Measurements from ENCODE around the gene GRIFIN.

Gene GRIFIN

DNA sequence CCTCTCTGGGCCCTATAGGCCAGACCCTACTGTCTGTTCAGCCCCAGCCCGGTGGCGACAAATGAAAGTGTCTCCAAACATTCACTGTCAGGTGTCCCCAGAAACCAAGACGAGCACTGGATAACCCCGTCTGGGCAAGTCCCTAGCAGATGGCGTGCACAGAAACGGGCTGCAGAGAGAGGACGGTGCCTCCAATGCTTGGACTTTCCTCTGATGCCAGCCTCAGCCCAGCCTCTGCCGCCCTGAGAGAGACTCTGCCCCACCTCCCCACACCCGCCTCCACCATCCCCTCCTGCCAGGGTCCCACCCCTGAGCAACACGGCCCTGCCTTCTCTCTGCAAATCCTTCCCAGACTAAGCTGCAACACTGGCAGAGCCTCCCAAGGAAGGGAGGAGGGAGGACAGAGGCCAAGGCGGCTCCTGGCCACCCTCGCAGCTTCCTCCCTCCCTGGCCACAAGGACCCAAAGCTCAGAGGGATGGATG is 36.0 kb upstream of the GRIFIN start:
- DNase-seq = peak; percentile 55

DNA sequence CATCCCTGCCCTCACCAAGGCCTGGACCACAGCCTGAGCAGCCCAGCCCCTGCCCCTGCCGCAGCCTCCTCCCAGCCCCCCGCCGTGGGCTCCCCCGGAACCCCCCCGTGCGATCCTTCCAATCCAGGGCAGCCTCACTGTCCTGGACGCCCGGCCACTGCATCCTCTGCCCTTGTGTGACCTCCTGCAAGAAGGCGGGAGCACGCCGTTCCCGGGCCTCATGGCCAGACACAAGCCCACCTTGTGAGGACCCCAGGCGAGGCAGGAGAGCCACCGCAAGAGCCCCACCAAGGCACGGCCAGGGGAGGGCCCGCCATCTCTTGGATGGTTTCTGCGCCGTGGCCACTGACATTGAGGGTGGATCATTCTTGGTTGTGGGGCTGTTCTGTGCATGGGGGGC is 35.6 kb upstream of the GRIFIN start:
- DNase-seq = no peak

DNA sequence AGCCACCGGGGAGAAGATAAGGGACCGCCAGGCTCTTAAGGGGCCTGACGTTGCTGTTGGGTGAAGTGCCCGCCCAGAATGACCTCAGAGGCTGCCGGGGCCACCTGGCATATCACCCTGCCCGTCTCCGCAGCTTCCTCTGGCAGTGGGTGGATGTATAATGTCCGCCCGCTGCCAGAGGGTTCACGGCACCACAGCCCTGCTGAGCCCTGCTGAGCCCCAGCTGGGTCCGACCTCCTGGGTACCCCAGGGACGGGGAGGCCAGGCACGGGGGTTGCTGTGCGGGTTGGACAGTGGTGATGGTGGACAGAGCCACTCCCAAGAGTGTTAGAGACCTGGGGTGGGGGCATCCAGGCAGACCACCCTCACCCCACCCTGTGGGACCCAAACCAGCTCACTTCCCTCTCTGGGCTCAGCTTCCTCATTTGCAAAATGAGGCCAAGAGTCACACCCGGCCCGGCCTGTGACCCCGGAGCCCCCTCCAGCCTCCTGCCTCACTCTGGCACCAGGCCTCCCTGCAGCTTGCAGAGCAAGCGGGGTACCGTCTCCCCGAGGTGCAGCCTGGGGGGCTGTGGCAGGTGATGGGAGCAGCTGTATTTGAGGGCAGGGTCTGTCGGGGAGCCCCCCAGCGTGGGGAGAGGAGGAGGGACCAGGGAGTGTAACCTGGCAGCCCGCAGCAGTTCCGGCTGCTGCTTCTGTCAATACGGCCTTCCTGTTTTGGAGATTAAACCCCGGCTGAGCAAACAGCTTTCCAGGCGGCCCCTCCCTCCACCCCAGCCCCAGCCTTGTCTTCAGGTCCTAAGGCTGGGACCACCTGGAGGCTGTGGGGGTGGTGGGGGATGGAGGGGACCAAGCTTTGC is 34.9 kb upstream of the GRIFIN start:
- peak; percentile 81 for DNase-seq

DNA sequence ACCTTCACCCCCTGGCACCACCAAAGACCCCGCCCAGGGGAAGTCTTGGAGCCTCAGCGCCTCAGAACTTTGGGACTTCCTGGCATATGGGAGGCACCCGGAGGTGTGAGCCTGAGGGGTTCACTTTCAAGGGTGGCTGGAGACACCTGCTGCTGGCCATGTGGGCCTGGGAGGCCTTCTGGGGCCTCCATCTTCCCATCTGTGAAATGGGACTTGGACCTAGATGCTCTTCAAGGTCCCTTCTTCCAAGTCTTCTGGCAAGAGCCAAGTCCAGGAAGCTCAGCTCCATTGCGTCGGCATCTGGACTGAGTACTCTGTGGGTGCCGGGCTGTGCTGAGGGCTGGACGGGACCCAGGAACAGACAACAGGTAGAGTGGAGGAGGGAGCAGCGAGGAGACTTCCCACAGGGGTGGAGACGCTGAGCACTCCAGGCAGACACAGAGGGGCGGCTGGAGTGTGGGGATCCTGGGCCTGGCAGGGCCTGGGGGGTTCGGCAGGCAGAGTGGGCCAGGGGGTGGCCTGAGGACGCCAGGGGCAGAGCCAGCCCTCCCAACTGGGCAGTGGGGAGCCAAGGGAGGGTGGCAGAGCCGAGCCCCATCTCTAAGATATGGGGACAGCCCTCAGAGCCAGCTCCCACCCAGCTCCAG is 34.1 kb upstream of the GRIFIN start:
- DNase-seq = no peak

DNA sequence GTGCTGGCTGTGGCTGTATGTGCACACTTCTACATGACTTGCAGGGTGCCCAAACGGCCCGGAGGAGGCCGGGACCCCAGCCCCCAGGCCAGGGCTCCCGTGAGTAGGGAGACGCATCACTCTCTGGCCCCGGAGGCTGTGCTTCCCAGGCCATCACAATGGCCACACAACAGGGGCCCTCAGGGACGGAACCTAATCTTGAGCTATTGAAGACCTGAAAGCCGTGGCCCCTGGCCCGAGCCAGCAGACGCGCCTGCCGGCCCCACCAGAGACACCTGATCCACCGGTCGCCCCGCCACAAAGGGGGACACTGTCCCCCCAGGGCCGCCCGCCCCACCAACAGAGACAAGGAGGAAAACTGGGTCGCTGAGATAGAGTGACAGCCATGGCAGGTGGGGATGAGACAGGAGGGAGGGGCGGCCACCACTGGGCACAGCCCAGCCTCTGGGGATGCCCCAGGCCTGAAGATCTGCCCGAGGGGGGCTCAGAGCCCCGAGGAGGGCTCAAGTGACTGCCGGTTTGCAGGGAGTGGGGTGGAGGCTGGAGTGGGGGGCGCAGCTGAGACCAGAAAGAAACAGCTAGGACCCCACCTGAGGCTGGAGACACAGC is 33.2 kb upstream of the GRIFIN start:
- DNase-seq = no peak

DNA sequence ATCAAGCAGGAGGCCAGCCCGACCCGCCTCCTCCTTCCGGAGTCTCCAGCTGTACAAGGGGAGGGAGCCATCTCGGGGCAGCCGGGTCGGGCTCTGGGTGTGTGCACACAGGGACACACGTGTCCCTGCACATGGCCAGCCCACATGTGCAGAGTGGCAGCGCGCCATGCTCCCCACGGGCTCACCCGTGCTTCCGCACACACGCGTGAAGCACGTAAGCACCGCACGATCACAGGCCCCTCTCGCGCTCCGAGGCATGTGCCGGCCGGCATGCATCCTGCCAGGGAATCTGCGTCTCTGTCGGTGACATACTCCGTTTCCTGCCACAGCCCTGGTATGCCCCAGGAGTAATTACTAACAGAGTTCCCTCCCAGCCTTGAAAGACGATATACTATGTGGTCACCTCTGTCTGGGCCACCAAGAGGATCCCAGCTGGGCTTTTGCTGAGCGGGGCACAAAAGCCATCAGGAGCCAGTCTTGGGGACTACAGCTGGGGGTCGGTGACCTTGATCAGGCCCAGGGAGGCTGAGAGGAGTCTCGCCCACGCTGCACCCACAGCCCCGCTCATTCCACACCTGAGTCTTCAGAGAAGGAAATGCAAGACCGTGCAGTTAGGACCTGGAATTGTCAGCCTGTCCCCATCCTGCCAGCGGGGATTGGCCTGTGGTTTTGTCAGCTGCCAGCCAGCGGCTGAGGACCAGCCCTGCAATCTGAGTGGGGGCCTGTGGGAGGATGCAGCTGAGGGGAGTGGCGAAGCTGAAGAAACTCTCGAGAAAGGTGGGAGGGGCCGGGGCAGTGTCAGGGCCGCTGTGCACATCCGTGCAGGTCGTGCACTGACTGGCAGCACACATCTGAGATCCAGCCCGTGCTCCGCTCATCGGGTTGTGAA is 32.4 kb upstream of the GRIFIN start:
- peak; percentile 85 for DNase-seq

DNA sequence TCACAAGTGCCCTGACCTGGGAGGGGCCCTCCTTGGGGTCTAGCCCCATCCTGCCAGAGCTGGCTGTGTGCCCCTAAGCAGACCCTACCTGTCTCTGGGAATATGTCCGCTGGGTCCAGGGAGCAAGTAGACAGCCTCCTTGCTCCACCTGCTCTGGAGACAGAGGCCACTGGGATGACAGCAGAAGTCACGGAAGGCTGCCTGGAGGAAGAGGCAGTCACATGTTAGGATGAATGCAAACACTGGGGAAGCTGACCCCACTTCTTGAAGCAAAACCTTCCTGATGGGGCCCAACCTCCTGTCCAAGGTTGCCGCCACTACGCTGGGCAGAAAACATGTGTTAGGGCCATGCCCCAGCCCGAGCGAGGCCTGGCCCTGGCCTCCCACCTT is 31.7 kb upstream of the GRIFIN start:
- no peak for DNase-seq

DNA sequence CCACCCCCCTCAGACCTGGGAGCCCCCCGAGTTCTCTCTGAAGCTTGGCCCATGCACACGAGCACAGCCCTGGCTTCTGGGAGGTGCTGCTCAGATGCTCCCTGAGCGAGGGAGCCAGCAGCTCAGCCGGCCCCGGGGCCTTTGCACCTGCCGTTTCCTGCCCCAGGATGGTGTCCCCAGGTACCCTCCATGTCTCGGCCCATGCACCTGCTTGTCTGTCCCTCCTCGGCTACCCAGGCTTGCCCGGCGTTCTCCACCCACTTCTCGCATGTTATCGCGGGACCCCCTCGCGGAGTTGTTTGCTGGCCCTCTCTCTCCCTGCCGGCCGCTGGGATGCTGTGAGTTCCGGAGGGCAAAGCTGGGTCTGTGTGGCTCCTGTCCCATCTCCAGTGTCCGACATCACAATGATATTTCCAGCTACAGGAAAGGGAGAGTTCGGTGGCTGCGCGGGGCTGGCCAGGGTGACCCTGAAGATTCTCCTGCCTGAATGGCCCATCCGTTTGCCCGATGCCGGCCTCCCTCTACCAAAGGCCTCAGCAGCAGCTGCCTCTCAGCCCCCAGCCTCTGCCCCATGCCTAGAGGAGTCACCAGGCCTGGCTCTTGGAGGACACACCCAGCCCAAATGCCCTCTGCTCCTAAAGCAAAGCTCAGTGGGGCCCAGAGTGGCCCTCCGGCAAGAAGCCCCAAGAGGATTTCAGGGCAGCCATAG is 31.2 kb upstream of the GRIFIN start:
- DNase-seq = no peak

DNA sequence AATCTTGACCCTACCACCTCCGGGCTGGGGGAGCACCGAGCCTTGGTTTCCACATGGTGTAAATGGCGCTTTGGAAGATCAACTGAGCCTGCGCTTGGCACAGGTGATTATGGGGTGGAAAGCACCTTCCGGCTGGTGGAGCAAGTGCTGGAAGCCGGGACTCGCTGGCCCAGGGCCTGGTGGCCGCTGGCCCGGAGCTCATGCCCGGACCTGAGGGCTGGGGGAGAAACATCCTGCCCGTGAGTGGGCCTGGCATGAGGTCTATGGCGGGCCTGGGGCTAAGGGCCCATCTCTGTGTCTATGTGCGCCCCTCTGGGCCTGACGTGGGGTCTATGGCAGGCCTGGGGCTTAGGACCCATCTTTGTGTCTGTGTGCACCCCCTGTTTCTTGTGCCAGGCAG is 29.2 kb upstream of the GRIFIN start:
- DNase-seq = no peak

DNA sequence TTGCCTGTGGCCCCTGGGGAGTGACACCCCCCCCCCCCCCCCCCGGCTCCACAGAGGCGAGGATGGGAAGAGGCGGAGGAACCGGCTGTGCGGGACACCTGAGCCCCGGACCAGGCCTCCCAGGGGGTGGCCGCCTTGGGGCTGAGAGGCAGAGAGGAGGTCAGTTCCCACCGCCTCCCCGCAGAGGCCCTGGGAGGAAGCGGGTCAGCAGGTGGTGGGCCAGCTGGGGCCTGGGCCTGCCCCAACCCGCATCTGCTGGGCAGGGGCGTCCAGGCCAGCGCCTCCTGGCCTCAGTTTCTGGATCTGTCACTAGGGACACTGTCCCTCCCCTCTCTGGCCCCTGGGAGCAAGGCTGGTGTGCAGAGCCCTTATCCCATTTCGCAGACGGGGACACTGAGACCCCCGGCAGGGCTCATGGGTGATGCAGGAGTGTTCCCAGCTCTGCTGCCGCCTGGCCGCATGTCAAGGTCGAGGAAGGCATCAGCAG is 28.7 kb upstream of the GRIFIN start:
- no peak for DNase-seq

DNA sequence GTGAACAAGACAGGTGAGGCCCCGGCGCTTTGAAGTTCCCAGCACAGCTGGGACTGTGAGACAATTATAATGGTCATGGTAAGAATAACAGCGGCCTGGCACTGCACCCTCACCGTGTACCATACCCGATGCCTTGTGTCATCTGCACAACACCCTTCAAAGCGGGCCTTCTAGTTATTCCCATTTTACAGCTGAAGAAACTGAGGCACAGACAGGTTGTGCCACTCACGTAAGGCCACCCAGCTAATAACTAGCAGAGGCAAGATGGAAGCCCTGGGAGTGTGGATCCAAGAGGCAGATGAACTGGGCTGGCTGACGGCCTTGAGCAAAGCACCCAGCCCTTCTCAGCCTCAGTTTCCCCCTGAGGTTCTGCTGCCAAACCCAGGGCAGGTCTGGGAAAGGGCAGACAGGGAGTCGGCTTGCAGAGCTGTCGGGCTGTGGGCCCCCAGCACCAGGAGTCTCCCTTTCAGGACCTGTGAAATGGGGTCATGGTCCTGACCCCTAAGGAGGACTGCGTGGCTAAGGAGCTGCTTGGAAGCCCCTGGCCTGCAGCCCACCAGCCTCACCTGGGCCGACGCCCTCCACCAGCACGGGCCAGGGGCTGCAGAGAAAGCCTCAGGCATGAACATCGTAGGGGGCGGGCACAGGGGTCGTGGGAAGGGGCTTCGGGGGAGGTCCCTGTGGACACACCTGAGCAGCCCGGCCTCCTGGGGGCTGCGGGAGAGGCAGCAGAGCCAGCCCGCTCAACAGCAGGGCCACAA is 28.1 kb upstream of the GRIFIN start:
- DNase-seq = no peak

DNA sequence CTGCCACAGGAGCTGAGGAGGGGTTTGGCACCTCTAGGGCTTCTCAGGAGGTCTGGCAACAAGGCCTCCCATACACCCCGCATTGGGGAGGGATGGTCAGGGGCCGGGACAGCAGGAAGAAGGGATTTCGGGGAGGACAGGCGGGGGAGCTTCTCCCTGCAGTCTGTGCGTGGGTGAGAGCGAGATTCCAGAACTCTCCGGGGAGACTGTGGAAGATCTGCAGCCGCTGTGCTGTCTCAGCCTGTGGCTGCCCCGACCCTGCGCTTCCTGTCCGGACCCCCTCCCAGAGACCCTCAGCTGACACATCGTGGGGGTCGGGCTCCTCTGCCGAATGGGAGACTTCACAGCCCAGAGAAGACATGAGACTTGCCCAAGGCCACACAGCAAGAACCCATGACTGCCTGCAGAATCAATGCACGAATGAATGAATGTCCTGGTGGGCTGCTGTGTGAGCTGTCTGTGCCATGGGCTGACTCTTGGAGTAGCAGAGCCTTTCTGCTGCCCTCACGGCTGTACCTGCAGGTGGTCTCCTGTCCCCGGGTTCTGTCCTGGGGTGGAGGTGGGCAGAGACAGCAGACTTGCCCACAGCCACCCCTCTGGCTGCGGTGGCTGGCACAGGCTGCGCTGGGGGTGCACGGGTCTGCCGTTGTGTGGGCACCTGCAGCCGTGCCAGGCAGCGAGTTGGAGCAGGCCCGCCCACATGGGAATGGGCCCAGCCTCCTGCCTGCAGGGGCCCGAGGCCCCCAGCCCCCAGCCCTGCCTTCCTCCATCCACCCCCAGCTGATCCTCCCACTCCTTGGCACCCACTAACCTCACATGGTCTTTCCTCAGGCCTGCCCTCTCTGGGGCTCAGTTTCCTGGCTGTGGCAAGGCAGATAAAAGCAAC is 27.1 kb upstream of the GRIFIN start:
- DNase-seq = no peak

DNA sequence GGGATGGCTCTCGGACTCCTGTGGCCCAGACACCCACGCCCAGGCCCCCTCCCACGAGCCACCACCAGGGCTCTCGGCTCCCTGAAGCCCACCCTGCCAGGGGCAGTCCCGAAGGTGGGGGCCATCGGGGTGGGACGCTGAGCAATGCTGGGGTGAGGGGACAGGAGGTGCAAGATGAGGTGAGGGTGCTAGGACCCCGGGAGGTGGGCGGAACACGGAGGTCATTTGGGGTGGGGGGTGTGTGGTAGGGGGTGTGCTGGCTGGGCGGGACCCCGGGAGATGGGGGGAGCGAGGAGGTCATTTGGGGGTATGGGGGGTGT is 26.4 kb upstream of the GRIFIN start:
- no peak for DNase-seq

DNA sequence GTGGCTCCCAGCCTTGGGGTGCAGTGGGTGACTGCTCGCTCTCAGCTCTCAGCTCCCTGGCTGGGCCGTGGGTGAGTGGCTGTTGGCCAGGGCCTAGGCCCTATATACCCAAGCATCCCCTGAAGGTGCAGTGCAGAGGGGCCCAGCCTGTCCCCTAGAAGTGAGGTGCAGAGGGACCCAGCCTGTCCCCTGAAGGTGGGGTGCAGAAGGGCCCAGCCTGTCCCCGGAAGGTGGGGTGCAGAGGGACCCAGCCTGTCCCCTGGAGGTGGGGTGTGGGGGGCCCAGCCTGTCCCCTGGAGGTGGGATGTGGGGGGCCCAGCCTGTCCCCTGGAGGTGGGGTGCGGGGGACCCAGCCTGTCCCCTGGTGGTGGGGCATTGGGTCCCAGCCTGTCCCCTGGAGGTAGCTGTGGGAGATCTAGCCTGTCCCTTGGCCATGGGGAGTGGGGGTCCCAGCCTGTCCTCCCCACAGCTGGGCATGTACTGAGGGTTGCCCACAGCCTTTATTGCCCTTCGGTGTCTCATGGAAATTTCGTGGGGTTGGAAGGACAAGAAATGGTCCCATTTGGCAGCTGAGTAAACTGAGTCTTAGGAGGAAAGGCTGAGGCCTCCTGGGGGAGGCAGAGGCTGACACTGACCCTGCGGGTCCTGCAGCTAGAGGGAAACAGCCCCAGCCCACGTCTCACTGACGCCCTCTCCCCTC is 25.9 kb upstream of the GRIFIN start:
- no peak for DNase-seq

DNA sequence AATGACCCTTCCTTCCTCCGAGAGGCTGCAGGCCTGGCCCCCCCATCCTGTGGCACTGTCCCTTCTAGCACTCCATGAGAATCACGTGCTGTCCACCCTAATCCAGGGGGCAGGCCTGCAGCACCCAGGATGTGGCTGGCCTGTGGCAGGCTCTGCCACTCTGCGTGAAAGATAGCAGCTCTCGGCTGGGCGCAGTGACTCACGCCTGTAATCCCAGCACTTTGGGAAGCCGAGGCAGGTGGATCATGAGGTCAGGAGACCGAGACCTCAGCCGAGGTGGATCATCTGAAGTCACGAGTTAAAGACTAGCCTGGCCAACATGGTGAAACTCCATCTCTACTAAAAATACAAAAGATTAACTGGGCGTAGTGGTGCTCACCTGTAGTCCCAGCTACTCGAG is 24.5 kb upstream of the GRIFIN start:
- no peak for DNase-seq

DNA sequence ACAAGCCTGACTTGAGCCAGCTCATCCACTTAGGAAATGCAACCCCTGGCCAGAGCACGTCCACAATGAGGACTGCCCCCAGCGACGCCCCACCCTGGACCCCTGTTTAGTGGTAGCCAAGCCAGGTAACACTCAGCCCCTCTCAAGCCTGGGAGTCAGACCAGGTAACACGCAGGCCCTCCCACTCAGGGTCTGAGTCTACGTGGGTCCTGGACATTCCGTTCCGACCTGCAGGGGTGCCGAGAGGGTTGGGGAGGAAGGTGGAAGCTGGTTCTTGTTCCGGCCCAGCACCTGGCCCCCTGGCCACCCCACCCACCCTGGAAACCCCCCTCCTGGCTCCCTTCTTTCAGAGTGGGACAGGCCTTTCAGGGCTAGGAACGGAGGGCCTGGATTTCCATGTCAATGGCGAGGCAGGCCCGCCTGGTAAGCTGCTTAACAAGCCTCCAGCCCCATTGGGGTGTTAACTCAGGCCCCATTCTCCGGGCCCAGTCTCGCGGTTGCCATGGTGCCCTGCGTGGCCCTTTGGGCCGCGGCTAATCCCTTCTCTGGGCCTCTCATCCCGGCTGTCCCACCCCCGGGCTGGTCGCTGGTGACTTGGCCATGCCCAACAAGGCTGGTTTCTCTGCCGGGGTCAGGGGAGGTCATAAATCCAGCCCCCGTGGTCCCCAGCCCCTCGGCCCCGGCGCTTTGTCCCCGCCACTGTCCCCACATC is 23.7 kb upstream of the GRIFIN start:
- no peak for DNase-seq

DNA sequence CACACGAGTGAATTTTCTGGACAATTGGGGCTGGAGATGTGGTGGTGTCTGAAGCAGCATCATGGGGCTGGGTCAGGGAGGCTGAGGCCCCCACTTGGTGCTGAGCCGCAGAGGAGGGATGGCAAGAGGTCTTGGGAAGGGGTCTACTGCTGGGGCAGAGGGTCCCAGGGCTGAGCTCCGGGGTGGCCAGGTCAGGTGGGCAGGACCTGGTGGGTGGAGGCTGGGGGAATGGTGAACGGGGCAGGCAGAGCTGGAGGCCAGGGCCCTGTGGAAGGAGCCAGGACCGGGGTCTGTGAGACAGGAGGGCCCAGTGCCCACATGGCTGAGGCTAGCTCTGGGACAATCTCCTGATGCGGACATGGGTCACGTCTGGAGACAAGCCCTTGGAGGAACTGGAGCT is 23.0 kb upstream of the GRIFIN start:
- DNase-seq = no peak

DNA sequence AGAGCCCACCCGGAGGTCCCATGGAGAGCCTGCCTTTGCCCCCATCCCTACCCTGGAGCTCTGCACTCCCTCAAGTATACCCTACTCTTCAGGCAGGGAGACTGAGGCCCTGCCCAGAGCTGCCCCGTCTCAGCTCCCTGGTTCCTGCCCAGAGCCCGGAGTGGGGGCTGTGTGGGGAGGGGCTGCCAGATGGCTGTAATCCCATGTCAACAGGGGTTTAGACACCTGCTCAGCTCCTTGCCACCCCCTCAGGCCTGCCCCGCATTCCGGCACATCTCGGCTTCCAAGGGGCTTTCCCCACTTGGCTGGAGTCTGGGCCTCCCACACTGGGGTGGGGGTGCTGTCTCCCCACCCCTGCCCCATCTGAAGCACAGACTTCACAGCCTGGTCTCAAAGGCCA is 22.5 kb upstream of the GRIFIN start:
- no peak for DNase-seq
